H9 (cell line): ENCODE data around the gene MED23. TPM values are rescaled to one million over a fixed set of nuclear protein-coding genes. Genes with fewer than 3 reads are reported as not detected.

Source experiments
- DNase-seq: peaks from one replicate; pipeline ENCODE4 v3.0.0-alpha.2; 2017
- H2AFZ ChIP-seq: one replicate; pipeline ENCODE4 v1.6.1; 2013; ENCODE audit warnings: mild to moderate bottlenecking, low read length, control low read depth, moderate library complexity
- H2AK5ac ChIP-seq: 2 replicates; pipeline ENCODE4 v1.6.1; 2013; ENCODE audit warnings: low read length, control low read depth, mixed read lengths; ENCODE audit not compliant: insufficient read length
- H2BK120ac ChIP-seq: one replicate; pipeline ENCODE4 v1.6.1; 2013; ENCODE audit warnings: low read depth, mild to moderate bottlenecking, low read length, control low read depth, inconsistent platforms; ENCODE audit not compliant: poor library complexity, severe bottlenecking
- H2BK12ac ChIP-seq: 2 replicates; pipeline ENCODE4 v1.6.1; 2013; ENCODE audit warnings: low read length, control low read depth, mixed read lengths, low read depth; ENCODE audit not compliant: insufficient read length
- H2BK15ac ChIP-seq: 2 replicates; pipeline ENCODE4 v1.6.1; 2013; ENCODE audit warnings: low read depth, low read length, control low read depth
- H2BK20ac ChIP-seq: one replicate; pipeline ENCODE4 v1.6.1; 2013; ENCODE audit warnings: low read depth, mild to moderate bottlenecking, low read length, control low read depth, inconsistent platforms; ENCODE audit not compliant: poor library complexity, severe bottlenecking
- H2BK5ac ChIP-seq: 2 replicates; pipeline ENCODE4 v1.6.1; 2013; ENCODE audit warnings: low read length, control low read depth, mixed read lengths; ENCODE audit not compliant: insufficient read length
- H3K14ac ChIP-seq: 2 replicates; pipeline ENCODE4 v1.6.1; 2013; ENCODE audit warnings: low read length, control low read depth; ENCODE audit not compliant: insufficient read depth
- H3K18ac ChIP-seq: 2 replicates; pipeline ENCODE4 v1.6.1; 2013; ENCODE audit warnings: low read depth, mild to moderate bottlenecking, mixed read lengths, low read length, control low read depth; ENCODE audit not compliant: insufficient read length
- H3K23ac ChIP-seq: 2 replicates; pipeline ENCODE4 v1.6.1; 2013; ENCODE audit warnings: low read length, control low read depth, mixed read lengths, low read depth; ENCODE audit not compliant: insufficient read length
- H3K23me2 ChIP-seq: 2 replicates; pipeline ENCODE4 v1.6.1; 2013; ENCODE audit warnings: low read depth, mild to moderate bottlenecking, mixed read lengths, low read length, control low read depth; ENCODE audit not compliant: insufficient read length, poor library complexity, severe bottlenecking
- H3K27ac ChIP-seq: 2 replicates; pipeline ENCODE4 v1.5.1; 2013; ENCODE audit warnings: low read length, control low read depth, mixed read lengths, low read depth; ENCODE audit not compliant: insufficient read length
- H3K27me3 ChIP-seq: 2 replicates; pipeline ENCODE4 v1.6.1; 2013; ENCODE audit warnings: low read length, control low read depth, inconsistent platforms; ENCODE audit not compliant: insufficient read depth
- H3K4ac ChIP-seq: 2 replicates; pipeline ENCODE4 v1.6.1; 2013; ENCODE audit warnings: low read depth, mild to moderate bottlenecking, control low read depth, inconsistent platforms, low read length, moderate library complexity
- H3K4me1 ChIP-seq: 2 replicates; pipeline ENCODE4 v1.6.1; 2013; ENCODE audit warnings: low read length, control low read depth, inconsistent platforms; ENCODE audit not compliant: insufficient read depth
- H3K4me2 ChIP-seq: 2 replicates; pipeline ENCODE4 v1.6.1; 2013; ENCODE audit warnings: low read length, control low read depth, mixed read lengths; ENCODE audit not compliant: insufficient read length, insufficient read depth
- H3K56ac ChIP-seq: 2 replicates; pipeline ENCODE4 v1.6.1; 2013; ENCODE audit warnings: low read depth, mild to moderate bottlenecking, mixed read lengths, low read length, control low read depth; ENCODE audit not compliant: insufficient read length
- H3K79me1 ChIP-seq: 2 replicates; pipeline ENCODE4 v1.6.1; 2013; ENCODE audit warnings: low read depth, mild to moderate bottlenecking, moderate library complexity, low read length, control low read depth, inconsistent platforms; ENCODE audit not compliant: insufficient read depth, poor library complexity, severe bottlenecking
- H3K79me2 ChIP-seq: 2 replicates; pipeline ENCODE4 v1.6.1; 2013; ENCODE audit warnings: low read length, control low read depth, inconsistent platforms; ENCODE audit not compliant: insufficient read depth
- H3K9ac ChIP-seq: 2 replicates; pipeline ENCODE4 v1.6.1; 2013; ENCODE audit warnings: low read length, control low read depth, mixed read lengths; ENCODE audit not compliant: insufficient read length; ENCODE audit errors: extremely low read depth
- H3K9me3 ChIP-seq: one replicate; pipeline ENCODE4 v1.6.1; 2013; ENCODE audit warnings: low read depth, low read length, inconsistent platforms; ENCODE audit not compliant: control insufficient read depth
- H3T11ph ChIP-seq: one replicate; pipeline ENCODE4 v1.6.1; 2013; ENCODE audit warnings: mild to moderate bottlenecking, low read length, control low read depth, inconsistent platforms
- H4K20me1 ChIP-seq: one replicate; pipeline ENCODE4 v1.6.1; 2013; ENCODE audit not compliant: control insufficient read depth, insufficient read length, insufficient read depth
- H4K5ac ChIP-seq: 2 replicates; pipeline ENCODE4 v1.6.1; 2013; ENCODE audit warnings: low read depth, mild to moderate bottlenecking, mixed read lengths, low read length, control low read depth; ENCODE audit not compliant: insufficient read length
- H4K8ac ChIP-seq: replicated peaks from 2 replicates; pipeline ENCODE4 v1.6.1; 2013; ENCODE audit warnings: low read length, control low read depth, mixed read lengths, low read depth; ENCODE audit not compliant: insufficient read length
- H4K91ac ChIP-seq: 2 replicates; pipeline ENCODE4 v1.6.1; 2013; ENCODE audit warnings: low read depth, mild to moderate bottlenecking, moderate library complexity, mixed read lengths, low read length, control low read depth; ENCODE audit not compliant: insufficient read length
- H3K27ac Mint-ChIP-seq, 3 experiments: 2 replicates in 2 of 3; 3 replicates in 1 of 3; pipeline ENCODE4 v1.8.0; 2020 to 2021; ENCODE audit warnings: mixed read lengths in 3 of 3, mild to moderate bottlenecking in 1 of 3, moderate library complexity in 1 of 3
- H3K27me3 Mint-ChIP-seq: 2 replicates; pipeline ENCODE4 v1.8.0; 2021; ENCODE audit warnings: low read depth, mild to moderate bottlenecking, moderate library complexity, mixed read lengths
- H3K36me3 Mint-ChIP-seq, 3 experiments: 2 replicates in 2 of 3; 3 replicates in 1 of 3; pipeline ENCODE4 v1.8.0; 2020 to 2021; ENCODE audit warnings: low read depth in 3 of 3, mixed read lengths in 3 of 3; ENCODE audit not compliant: insufficient read depth in 1 of 3
- H3K4me1 Mint-ChIP-seq, 2 experiments: 2 replicates each; pipeline ENCODE4 v1.8.0; 2020; ENCODE audit warnings: mixed read lengths in 2 of 2
- H3K4me3 Mint-ChIP-seq, 2 experiments: 2 replicates in 1 of 2; 3 replicates in 1 of 2; pipeline ENCODE4 v1.8.0; 2020 to 2021; ENCODE audit warnings: mild to moderate bottlenecking in 2 of 2, mixed read lengths in 2 of 2, moderate library complexity in 1 of 2
- H3K9me3 Mint-ChIP-seq, 2 experiments: 2 replicates in 1 of 2; 3 replicates in 1 of 2; pipeline ENCODE4 v1.8.0; 2020; ENCODE audit warnings: mild to moderate bottlenecking in 2 of 2, mixed read lengths in 2 of 2, moderate library complexity in 1 of 2
- WGBS: extraction: QIAGEN DNeasy Blood & Tissue Kit; methylation state at CpG from one replicate; pipeline ENCODE4 v1.1.7; 2013; ENCODE audit warnings: missing lambda C conversion rate, low lambda C conversion rate, mixed read lengths; ENCODE audit not compliant: insufficient read length; ENCODE audit errors: extremely low coverage; 5-methylcytosine and 5-hydroxymethylcytosine counted together
- total RNA-seq: library from RNA; stranded (reverse); gene quantifications from 2 replicates; pipeline ENCODE4 v1.2.1, GENCODE V29; 2021
- TF ChIP-seq, protein P1 (sequence below): fragments of 200-600 bp; sonication (generic); conservative IDR thresholded peaks from 3 replicates; pipeline ENCODE4 v1.8.0; 2021; ENCODE audit warnings: antibody characterized with exemption, mild to moderate bottlenecking

Gene MED23
- total RNA-seq, 1 experiment from 2014 or later = 16.2 TPM

DNA sequence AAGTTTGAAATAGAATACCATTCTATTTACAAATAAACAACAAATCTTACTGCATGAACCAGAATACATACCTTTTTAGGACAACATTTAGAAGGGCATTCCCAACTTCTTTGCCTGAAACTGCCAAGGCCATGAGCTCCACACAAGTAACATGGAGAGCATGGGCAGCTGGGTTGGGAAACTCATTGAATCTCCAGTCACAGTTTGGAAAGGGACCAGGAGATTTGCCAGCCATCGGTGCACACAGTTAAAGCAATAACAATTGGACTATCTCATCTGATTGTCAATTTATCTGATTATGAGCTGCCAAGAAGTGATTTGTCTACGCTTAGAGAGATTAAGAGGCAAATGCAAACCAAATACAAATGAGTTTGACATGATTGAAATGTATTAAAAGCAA is 35.1 kb downstream of the MED23 start:
- Histone ChIP-seq H4K5ac (no peak overlapping the region), H3K27ac (no peak overlapping the region), H4K20me1 (no peaks in the 10 kb centered on the region), H3K4ac (no peak overlapping the region), H4K91ac (no peak overlapping the region), H3K18ac (no peak overlapping the region), H3K9ac (no peak overlapping the region), H4K8ac (no peak overlapping the region), H2BK5ac (no peak overlapping the region), H3K4me2 (no peak overlapping the region), H3K56ac (no peak overlapping the region), H3K79me2 (no peaks in the 10 kb centered on the region), H2BK20ac (no peak overlapping the region), H2BK15ac (no peak overlapping the region; the same call in 1 of the 2 replicates), H2AFZ (no peak overlapping the region), H2AK5ac (no peak overlapping the region), H3K27me3 (no peaks in the 10 kb centered on the region), H3K9me3 (no peaks in the 10 kb centered on the region), H3K23me2 (no peaks in the 10 kb centered on the region), H3T11ph (no peak overlapping the region), H3K14ac (no peak overlapping the region), H3K4me1 (no peaks in the 10 kb centered on the region), H3K23ac (no peak overlapping the region), H2BK12ac (no peak overlapping the region), H2BK120ac (no peak overlapping the region), H3K79me1 (no peaks in the 10 kb centered on the region)
- Mint-ChIP-seq H3K27ac (no peak overlapping the region), H3K9me3 (no peaks in the 10 kb centered on the region), H3K36me3 (peaks cover 5 to 62% (median 48%) of the 10 kb centered on the region in 3 experiments; a peak in 6 of 7 replicates), H3K27me3 (no peaks in the 10 kb centered on the region), H3K4me1 (no peaks in the 10 kb centered on the region), H3K4me3 (no peak overlapping the region)
- DNase-seq = no peak
- TF ChIP-seq, protein P1, sequence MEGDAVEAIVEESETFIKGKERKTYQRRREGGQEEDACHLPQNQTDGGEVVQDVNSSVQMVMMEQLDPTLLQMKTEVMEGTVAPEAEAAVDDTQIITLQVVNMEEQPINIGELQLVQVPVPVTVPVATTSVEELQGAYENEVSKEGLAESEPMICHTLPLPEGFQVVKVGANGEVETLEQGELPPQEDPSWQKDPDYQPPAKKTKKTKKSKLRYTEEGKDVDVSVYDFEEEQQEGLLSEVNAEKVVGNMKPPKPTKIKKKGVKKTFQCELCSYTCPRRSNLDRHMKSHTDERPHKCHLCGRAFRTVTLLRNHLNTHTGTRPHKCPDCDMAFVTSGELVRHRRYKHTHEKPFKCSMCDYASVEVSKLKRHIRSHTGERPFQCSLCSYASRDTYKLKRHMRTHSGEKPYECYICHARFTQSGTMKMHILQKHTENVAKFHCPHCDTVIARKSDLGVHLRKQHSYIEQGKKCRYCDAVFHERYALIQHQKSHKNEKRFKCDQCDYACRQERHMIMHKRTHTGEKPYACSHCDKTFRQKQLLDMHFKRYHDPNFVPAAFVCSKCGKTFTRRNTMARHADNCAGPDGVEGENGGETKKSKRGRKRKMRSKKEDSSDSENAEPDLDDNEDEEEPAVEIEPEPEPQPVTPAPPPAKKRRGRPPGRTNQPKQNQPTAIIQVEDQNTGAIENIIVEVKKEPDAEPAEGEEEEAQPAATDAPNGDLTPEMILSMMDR = no peak
- WGBS = no CpG with 5 or more reads among the region's 2 CpGs
